Stimulated activated CD8-positive, alpha-beta memory T cell treated with anti-CD3 and anti-CD28 coated beads, Interleukin-2, amount 100 ng/mL, for 1 hour (primary cell): ENCODE data around the gene PGA5.

ENCODE experiments used
- DNase-seq, 2 donors: peaks; one replicate each; pipeline ENCODE4 v3.0.0-alpha.2; 2020; ENCODE audit warnings: low read depth in 2 of 2

PGA5 gene

GRCh38 chr11:61294717-61295595 is 54.0 kb downstream of the PGA5 start, which contains the start of gene VWCE:
Gene VWCE, minus strand, starts transcription at chr11:61295316. Its CDS starts 279 bp downstream, at chr11:61295037.
- peak; percentile 28 to 45 for DNase-seq

GRCh38 chr11:61295596-61295926 is 54.6 kb downstream of the PGA5 start:
- no peak for DNase-seq

- no peak for DNase-seq
These were observed 56.4 kb downstream of the PGA5 start for GRCh38 chr11:61297341-61297740.

GRCh38 chr11:61297746-61298145 is 56.8 kb downstream of the PGA5 start:
- DNase-seq: no peak

GRCh38 chr11:61298663-61299244 is 57.8 kb downstream of the PGA5 start:
- no peak for DNase-seq
